Transverse colon (tissue), 4 donors: ENCODE data around the gene FAM114A1.

Experiments
- CTCF ChIP-seq, 5 experiments: fragments of 200-600 bp in 3 of 5; fragments of 450-650 bp in 2 of 5; sonication (generic) in 3 of 5; IDR thresholded peaks; 1 replicate in 2 of 5; 2 replicates in 3 of 5; pipeline ENCODE4 v1.5.1; 2016 to 2017; ENCODE audit warnings: antibody characterized with exemption in 5 of 5, inconsistent platforms in 3 of 5, mild to moderate bottlenecking in 2 of 5, moderate library complexity in 1 of 5
- EP300 ChIP-seq: sonication (generic); formaldehyde crosslinking; IDR thresholded peaks from one replicate; pipeline ENCODE4 v1.6.1; 2017; ENCODE audit warnings: antibody characterized with exemption, low read depth
- POLR2A ChIP-seq: fragments of 450-650 bp; IDR thresholded peaks from one replicate; pipeline ENCODE4 v1.6.1; 2016; ENCODE audit warnings: antibody characterized with exemption, mild to moderate bottlenecking, moderate library complexity
- POLR2AphosphoS5 ChIP-seq, 3 donors: sonication (generic); formaldehyde crosslinking; IDR thresholded peaks; one replicate each; pipeline ENCODE4 v1.6.1; 2016; ENCODE audit warnings: antibody characterized with exemption in 3 of 3

DNA sequence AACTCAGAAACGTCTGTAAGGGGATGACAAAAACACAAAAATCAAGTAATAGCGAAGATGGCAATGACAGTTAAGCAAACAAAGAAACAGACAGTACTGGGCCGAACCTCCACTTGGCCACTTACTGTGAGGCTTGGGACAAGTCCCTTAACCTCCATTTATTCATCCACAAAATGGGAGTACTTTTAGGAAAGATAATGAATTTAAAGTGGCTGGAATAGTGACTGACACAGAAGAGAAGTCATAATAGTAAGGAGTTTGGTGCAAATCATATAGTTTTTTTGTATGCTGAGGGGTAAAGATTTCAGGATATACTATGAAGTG is 9.5 kb upstream of the FAM114A1 start:
- TF ChIP-seq CTCF (IDR thresholded peaks at IDR 0.05) (no peak), EP300 (no peak), POLR2A (no peak), POLR2AphosphoS5 (IDR thresholded peaks at IDR 0.05) (no peak)
